HG03342 (cell line): Measurements from ENCODE around the gene TTC6.
"Not testable (repeated sequence)": the region's sequence is repeated elsewhere in the genome, so short reads cannot be mapped to it uniquely, and the experiment has no call there.

Source experiments
- ATAC-seq: cut with Tn5 transposase; IDR thresholded peaks from one replicate; pipeline ENCODE4 v1.9.1; 2021; ENCODE audit warnings: mild to moderate bottlenecking, moderate library complexity; ENCODE audit not compliant: unreplicated experiment

TTC6 gene, protein sequence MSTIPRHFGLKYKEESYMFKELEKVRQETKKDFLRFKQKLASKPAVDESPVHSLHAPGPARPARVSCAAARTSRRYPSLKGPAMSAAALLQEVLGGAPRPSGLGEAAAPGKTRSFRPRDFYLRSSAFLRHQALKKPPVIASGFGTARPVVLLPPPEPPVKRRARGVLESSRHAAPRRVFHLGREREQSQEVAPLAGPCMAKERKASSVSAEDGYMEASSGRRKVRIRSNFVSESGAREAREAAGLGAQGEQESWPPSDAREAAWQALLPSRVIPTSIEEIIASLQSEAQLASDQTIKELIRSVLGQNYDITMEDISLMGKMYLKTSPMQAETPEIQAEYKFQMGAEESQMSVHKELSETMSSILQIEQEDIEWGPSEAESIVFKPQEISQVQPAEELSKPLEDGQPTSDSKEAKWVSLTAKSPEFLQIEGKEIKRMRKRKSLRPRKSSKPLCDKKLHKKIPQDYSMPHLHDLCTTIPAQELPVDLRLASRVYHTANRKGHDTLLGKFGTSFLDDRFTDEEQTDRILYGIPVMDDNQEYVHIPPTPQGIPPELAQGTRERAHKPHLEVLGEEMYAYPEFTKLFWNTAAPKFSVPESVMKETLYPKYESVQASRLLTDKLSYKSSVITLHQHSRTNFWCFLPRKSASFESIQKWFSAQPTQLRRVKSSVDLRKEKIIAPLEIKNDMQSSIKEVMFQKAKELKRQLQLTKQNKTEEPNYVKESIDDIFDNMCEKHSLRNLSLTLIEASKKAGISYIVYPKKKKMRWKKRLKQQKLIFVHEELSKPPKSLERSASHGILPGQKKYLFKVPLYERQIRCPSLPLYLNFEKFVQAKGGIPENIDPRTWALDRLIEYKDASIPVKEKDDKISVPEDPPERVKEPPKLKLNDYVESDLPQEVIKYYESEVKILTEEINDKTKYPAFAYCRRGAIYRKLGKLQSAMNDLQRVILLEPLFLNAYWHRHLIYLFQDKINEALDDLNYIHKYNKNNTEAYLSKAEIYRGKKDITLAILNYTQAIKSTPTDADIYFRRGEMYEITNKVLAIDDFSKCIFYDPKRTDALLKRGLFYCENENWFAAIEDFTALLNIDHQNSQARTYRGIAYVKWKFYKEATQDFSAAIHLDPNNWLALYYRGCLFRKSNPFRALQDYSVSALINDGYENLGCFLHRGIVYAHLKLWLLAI (N-terminal part only)

DNA sequence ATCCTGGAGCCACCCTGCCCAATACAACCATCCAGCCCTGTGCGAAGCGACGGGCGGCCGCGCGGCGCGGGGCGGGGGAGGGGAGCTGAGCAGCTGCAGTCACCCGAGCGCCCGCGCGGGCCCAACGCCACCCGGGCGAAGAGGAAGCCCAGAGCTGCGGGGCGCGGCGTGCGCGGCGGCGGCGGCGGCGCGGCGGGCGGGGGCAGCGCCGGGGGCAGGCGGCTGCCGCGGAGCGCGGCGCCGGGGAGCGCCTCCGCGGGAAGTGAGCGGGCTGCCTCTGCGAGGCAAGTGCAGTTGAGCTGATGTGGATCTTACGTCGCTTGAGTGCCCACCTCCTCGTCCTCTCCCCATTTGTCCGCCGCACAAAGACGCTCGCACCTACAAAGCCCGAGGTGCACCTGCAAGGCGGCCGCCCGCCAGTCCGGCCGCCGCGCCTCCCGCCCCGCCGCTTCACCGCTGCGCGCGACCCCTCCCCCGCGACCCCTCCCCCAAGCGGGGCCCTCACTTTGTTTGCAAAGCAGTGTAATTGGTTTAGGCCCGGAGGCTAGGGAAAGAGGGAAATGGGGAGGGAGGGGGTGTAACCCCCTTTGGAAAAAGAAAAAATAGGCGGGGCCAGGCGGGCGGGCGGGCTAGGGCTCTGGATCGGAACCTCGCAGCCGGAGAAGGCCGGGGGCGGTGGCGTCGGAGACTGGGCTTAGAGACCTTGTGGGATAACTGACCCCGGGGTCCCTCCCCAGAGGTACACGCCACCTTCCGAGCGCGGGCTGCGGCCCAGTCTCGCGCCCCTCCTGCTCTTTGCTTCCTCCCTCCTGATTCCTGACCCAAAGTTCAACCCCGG is at the start of gene TTC6, which contains the start of gene FOXA1:
Gene TTC6 (plus strand): TSS at position 659 of the 838 bp plus-strand sequence. CDS start 26,436 bp downstream, outside the sequence.
Gene FOXA1 (minus strand): TSS at position 279 of the 838 bp plus-strand sequence. CDS start 277 bp downstream, at position 2.
- no peak for ATAC-seq

DNA sequence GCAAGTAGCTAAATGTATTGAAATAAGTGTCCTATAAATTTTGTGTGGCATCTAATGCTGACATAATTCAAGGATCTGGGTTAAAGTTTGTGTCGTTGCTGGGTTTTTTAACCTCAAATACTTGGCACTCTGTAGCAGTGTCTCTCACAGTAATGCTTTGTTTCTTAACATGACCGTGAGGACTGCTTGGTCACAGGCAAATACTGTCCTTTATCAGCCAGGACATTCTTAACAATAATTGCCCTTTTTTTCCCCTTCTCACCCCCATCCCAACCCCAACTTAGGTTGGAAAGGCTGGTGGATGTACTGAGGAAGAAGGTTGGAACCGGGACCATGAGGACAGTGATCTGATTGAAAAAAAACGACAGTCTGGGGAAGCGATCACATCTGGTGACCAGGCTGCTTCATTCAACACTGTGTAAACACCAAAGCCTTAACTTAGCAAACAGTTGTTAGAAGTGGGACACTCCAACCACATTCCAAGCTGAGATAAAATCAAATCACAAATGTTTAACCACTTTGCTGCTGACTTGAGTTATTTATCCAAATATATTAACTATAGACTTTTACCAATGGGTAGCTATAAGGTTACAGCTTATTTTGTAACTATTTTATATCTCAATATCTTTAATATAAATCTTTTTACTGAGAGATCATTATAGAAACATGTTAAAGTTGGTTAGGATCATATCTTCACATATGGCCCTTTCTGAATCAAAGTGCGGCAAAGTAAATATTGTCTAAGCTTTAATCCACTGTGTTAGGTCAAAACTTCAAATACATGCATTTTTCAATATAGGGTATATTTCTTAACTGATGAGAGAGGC is 48.6 kb upstream of the TTC6 start:
- ATAC-seq = no peak

DNA sequence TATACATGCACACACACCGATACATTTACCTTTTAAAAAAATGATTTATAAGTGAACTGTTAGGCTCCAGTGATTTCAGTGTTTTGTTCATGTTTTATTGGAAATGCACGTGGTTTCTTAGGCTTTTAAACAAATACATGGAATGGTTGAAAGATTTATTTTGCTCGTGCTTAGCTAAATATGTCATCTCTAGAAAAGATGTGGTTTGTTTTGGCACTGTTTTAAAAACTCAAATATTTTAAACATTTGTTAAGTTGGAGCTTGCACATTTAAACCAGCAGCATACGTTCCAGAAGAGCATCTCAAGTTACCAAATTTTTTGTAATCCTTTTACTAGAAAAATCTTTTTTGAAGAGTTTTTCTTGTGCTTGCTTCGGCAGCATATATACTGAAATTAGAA is 44.9 kb upstream of the TTC6 start:
- no peak for ATAC-seq

DNA sequence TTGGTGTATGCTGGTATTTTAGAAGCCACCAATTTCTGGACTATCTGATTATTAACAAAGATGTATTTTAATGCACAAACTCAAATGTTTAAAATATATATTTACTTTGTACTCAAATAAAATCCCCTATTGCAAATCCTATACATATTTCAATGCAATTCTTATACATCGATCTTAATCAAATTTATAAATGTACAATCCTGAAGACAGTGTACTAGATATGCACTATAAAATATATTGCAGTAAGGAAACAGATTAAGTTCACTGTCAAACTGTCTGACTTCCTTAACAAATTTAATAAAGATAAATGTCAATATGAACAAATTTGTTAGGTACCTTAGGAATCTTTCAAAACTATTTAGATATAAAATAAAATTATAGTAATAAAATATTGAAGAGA is 44.3 kb upstream of the TTC6 start:
- ATAC-seq = no peak

DNA sequence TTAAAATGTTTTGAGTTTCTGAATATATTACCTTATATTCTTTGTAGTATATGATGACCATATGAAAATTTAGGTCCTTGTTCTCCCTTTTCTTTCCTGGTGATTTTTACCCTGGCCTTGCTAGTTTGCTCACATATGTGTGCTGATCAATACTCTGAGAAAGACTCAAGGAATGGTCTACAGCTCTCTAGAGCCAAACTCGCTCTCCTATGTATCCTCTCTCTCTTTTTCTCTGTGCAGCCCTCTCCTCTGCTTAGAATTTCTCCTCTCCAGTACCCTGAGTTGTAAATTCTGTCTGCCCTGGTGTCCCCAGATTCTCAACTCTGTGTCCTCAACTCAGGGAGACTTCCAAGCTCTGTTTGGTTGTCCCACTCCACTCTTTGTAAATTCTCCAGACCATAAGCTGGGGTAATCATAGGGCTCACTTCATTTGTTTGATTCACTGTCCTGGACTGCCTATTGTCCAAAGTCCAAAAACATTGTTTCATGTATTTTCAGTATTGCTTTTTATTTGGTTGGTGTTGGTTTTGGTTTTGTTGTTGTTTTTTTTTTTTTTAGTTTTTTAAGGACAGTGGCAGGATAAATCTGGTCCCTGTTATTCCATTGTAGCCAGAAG is 41.4 kb upstream of the TTC6 start:
- no peak for ATAC-seq

DNA sequence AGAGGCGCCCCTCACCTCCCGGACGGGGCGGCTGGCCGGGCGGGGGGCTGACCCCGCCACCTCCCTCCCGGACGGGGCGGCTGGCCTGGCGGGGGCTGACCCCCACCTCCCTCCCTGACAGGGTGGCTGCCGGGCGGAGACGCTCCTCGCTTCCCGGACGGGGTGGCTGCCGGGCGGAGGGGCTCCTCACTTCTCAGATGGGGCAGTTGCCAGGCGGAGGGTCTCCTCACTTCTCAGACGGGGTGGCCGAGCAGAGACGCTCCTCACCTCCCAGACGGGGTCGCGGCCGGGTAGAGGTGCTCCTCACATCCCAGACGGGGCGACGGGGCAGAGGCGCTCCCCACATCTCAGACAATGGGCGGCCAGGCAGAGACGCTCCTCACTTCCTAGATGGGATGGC is 39.8 kb upstream of the TTC6 start:
- not testable (repeated sequence) for ATAC-seq

DNA sequence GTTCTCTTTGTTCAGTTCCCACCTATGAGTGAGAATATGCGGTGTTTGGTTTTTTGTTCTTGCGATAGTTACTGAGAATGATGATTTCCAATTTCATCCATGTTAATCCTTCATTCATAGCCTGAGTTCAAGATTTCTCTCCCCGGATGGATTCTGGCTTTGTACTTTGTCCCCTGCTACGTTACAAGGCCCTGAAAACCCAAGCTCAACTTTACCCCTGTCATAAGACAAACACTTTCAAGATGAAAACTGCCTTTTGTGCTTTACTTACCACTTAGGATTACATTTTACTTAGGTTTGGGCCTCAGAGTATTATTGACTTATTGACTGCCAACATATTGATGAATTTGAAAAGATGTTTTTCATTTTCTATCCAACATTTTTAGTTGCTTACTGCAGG is 36.7 kb upstream of the TTC6 start:
- no peak for ATAC-seq

DNA sequence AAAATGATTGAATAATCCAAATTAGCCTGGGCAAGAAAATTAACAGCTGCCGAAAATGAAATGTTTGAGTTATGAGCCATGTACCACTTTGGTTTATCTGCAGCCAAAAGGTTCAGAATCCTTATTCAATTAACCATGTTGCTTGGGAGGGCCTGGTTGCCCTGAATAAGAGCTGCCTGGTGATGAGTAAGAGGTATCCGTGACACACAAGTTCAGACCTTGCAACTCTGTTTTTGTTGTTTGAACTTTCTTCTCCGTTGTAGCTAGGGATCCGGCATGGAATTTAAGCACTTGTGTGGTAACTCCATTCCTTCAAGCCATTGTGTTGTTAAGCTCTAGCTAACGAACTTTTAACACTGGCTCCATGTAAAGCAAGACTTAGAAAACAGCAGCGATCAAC is 36.0 kb upstream of the TTC6 start:
- no peak for ATAC-seq

DNA sequence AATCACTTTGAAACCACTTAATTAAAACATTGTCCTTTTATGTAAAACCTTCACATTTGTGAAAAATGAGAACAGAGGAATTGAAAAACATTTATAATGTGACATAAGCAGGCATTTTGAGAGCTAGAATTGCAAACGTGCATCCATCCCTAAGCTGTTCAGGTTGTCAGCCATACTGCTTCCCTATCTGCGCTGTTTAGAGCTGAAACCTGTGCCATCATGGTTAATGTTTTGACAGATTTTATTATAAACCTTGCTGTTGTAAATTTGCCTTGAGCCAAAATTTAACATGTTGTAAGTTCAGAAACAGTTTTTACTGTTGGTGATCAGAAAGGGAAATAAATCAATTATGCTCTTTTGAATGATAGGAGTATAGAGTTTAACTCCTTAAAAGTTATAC is 32.2 kb upstream of the TTC6 start:
- ATAC-seq = no peak

DNA sequence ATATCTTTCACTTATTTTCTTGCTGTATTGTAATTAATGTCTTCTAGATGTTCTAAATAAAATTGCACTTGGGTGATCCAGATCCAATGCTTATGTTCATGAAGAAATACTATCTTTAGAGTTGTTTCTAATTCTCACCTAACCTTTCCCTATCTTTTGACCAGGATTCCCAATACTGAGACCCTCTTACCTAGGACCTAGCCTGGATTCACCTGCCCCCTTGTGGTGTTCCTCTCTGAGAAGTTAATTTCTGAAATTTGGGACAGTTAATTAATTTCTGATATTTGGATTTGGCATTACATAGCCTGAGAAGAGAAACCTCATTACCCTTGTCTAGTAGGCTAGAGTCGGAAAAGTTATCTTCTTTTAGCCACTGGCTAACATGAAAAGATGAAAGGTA is 29.9 kb upstream of the TTC6 start:
- no peak for ATAC-seq

DNA sequence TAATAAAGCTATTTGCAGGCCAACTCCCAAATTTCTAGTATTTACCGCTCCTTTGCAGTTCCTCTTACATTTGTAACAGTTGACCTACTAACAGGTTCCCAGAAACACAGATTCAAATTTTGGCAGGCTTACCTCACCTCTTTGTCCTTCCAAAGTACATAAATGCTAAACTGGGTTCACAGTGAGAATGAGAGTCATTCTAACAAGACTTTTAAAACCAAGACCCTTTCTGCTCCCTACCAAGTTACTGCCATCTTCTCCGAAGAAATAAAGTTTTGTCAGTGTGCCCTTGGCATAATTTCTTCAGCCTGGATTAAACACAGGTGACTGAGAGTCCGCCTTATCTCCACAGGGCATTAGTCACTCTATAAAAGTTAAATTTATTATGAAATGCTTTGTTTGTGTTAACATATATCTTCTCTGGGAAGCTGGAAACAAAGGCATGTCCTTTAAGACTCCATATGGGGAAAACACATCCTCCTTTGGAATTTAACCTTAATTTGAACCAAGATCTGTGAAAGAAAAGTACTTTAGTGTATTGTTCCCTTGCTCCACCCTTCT is 28.5 kb upstream of the TTC6 start:
- no peak for ATAC-seq

DNA sequence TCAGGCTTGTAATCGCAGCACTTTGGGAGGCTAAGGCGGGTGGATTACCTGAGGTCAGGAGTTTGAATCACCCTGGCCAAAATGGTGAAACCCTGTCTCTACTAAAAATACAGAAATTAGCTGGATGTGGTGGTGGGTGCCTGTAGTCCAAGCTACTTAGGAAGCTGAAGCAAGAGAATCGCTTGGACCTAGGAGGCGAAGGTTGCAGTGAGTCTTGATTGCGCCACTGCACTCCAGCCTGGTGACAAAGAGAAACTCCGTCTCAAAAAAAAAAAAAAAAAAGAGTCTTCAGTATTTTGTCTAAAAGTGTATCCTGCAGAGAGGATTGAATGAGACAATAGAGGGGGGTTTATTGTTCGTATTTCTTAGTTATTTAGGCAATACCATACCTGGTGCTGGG is 25.7 kb upstream of the TTC6 start:
- ATAC-seq = no peak

DNA sequence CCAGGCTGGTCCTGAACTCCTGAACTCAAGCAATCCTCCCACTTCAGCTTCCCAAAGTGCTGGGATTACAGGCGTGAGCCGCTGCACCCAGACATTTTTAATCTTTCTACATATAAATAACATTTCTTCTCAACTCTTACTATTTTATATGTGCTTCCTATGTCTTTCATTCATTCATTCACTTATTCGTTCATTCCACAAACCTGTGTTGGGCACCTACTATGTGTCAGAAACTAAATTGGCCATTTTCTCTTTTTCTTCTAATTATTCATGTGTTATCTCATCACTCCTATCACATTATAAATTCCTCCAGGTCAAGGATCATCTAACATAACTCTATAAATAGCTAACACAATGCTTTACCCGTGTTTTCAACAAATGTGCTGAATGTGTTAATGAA is 24.0 kb upstream of the TTC6 start:
- no peak for ATAC-seq

DNA sequence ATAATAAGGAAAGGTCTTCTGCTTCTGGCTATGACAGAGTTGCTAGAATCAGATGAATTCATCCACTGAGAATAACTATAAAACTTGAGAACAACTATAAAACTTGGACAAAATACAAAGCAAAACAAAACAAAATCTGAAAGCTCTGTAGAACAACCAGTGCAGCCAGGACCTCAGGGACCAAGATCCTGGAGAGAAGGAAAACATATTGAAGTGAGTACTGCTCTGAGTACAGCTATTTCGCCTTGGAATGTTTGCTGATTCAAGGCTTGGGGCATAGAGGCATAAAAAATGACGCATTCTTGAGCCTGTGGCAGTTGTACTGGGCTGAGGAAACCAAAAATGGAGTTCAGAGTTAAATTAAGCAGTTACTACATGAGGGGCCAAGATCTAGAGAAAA is 22.1 kb upstream of the TTC6 start:
- no peak for ATAC-seq

DNA sequence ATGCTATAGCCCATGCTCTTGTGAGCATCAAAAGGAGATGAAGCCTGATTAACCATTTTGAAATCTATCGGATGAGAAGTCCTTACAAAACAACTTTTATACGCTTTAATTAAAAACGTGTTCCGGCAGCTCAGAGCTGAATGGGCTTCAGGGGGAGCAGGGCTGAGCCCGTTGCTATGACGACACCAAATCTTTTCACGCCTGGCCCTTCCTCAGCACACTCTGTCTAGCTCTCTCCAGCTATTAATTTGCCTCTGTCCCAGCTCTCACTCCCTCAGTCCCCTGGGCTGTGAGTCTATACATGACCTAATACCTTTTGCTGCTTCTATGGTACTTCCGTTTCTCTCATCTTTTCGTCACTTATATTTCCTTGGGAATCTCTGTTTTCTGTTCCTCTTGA is 16.2 kb upstream of the TTC6 start:
- no peak for ATAC-seq

DNA sequence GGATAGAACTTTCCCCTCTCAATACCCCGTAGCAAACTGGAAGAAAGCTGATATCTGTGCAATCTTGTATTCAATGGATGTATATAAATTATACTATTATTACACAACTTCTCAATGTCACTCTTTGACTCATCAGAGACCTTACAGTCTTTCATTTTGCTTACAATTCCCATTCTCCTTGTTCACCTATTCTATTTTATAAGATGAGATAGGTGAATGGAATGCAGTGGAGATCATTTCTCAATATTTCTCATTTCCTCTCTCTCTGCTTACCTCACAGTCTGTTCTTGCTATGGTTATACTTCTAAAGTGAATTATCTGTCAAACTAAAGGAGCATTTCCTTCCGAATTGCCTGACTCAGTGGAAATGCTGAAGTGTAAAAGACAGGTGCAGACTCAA is 15.3 kb upstream of the TTC6 start:
- no peak for ATAC-seq

DNA sequence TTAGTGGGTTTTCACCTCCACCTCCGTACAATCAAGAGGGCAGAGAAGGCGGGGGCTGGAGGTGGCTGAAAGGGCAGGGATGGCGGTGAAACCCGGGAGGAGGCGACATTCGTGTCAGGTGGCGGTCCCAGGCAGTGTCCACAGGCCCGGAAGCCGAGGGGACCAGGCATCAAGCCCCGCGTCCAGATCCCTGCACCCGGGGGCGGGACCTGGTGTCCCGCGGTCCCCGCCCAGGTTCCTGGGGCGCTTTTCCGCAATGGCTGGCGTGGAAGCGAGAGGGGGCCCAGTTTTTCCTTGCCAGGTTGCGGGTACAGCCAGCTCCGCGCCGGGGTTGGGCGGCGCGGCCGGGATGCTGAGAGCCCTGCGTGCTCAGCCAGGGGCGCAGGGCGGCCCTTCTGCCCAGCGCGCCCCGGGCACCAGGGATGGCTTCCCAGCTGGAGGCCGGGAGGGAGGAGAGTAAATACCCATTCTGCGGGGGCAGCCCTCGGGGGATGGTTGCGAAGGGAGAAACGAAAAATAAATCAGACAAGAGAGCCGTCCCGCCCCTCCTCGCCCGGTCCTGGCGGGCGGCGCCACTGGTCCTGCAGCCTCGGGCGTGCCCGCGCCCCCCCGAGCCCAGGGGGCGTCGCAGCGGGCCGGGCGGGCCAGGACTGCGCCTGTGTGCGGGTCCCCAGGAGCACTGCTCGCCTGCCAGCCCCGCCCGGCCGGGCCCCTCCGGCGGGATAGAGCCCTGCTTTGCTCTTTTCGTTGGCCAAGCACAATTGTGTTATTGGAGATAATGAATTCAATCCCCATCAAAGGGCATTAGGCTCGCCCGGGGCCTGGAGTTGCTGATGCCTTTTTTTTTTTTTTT is 11.8 kb upstream of the TTC6 start:
- no peak for ATAC-seq
